Endothelial cell (in vitro differentiated cells): ENCODE results near the gene LIG3. TPM values are rescaled to one million over a fixed set of nuclear protein-coding genes. Genes with fewer than 3 reads are reported as not detected.
A peak's percentile ranks its signal among the peaks of the same experiment; 100 is the strongest.
"Not testable (repeated sequence)": the region's sequence is repeated elsewhere in the genome, so short reads cannot be mapped to it uniquely, and the experiment has no call there.

ENCODE experiments used
- DNase-seq: peaks from one replicate; pipeline ENCODE4 v3.0.0; 2021; ENCODE audit warnings: low spot score
- H3K27ac Mint-ChIP-seq: one replicate; pipeline ENCODE4 v1.8.0; 2021; ENCODE audit warnings: mixed read lengths, inconsistent platforms; ENCODE audit not compliant: unreplicated experiment
- H3K27me3 Mint-ChIP-seq: one replicate; pipeline ENCODE4 v1.8.0; 2021; ENCODE audit warnings: mild to moderate bottlenecking, moderate library complexity, mixed read lengths, inconsistent platforms; ENCODE audit not compliant: unreplicated experiment
- H3K36me3 Mint-ChIP-seq: one replicate; pipeline ENCODE4 v1.8.0; 2021; ENCODE audit warnings: mild to moderate bottlenecking, low read depth, mixed read lengths, inconsistent platforms; ENCODE audit not compliant: unreplicated experiment
- H3K4me1 Mint-ChIP-seq: one replicate; pipeline ENCODE4 v1.8.0; 2021; ENCODE audit warnings: mild to moderate bottlenecking, mixed read lengths, inconsistent platforms; ENCODE audit not compliant: unreplicated experiment
- H3K4me3 Mint-ChIP-seq: one replicate; pipeline ENCODE4 v1.8.0; 2021; ENCODE audit warnings: mild to moderate bottlenecking, mixed read lengths, inconsistent platforms; ENCODE audit not compliant: unreplicated experiment
- H3K9me3 Mint-ChIP-seq: one replicate; pipeline ENCODE4 v1.8.0; 2021; ENCODE audit warnings: mixed read lengths, inconsistent platforms; ENCODE audit not compliant: unreplicated experiment
- CTCF ChIP-seq: fragments of 200-600 bp; sonication (generic); IDR thresholded peaks from one replicate; pipeline ENCODE4 v1.5.0; 2021; ENCODE audit warnings: antibody characterized with exemption; ENCODE audit not compliant: unreplicated experiment
- total RNA-seq: library from RNA; stranded (reverse); fragmentation: NEBNext Ultra II Directional; extraction: Animal tissue kit (Norgen Biotek cat#: 25700); gene quantifications from one replicate; pipeline ENCODE4 v1.2.1, GENCODE V29; 2021; ENCODE audit not compliant: unreplicated experiment

The LIG3 gene
- total RNA-seq, 1 donor from 2014 or later: 42.1 TPM

GRCh38 chr17:34999456-34999855 is 19.1 kb downstream of the LIG3 start:
- no peak overlapping the region for H3K4me3 Mint-ChIP-seq
- TF ChIP-seq CTCF: no peak
- peaks cover 1% of the 10 kb centered on the region for H3K27me3 Mint-ChIP-seq

GRCh38 chr17:35000965-35001364 is 20.7 kb downstream of the LIG3 start:
- not testable (repeated sequence) for H3K9me3 Mint-ChIP-seq, H3K27me3 Mint-ChIP-seq, H3K4me3 Mint-ChIP-seq, H3K27ac Mint-ChIP-seq, H3K4me1 Mint-ChIP-seq, DNase-seq
- H3K36me3 Mint-ChIP-seq: peaks cover 28% of the 10 kb centered on the region

More at GRCh38 chr17:34999456-34999855, 19.1 kb downstream of the LIG3 start:
- Mint-ChIP-seq H3K36me3 (peaks cover 38% of the 10 kb centered on the region), H3K4me1 (no peaks in the 10 kb centered on the region), H3K27ac (no peak overlapping the region), H3K9me3 (no peaks in the 10 kb centered on the region)
- no peak for DNase-seq

GRCh38 chr17:35001549-35001948 is 21.2 kb downstream of the LIG3 start:
- peak overlapping the region; percentile 4 for H3K4me3 Mint-ChIP-seq
- no peaks in the 10 kb centered on the region for H3K4me1 Mint-ChIP-seq
- H3K27me3 Mint-ChIP-seq: peaks cover 1% of the 10 kb centered on the region
- no peaks in the 10 kb centered on the region for H3K9me3 Mint-ChIP-seq
- no peak for DNase-seq
- TF ChIP-seq CTCF: no peak
- no peak overlapping the region for H3K27ac Mint-ChIP-seq
- H3K36me3 Mint-ChIP-seq: peaks cover 24% of the 10 kb centered on the region

- Mint-ChIP-seq H3K4me3 (no peak overlapping the region), H3K9me3 (no peaks in the 10 kb centered on the region), H3K36me3 (peaks cover 27% of the 10 kb centered on the region), H3K4me1 (peaks cover 2% of the 10 kb centered on the region), H3K27me3 (peaks cover 1% of the 10 kb centered on the region), H3K27ac (no peak overlapping the region)
- DNase-seq: no peak
- TF ChIP-seq CTCF: no peak
Measured at GRCh38 chr17:35002876-35003551, 22.7 kb downstream of the LIG3 start.

- H3K27ac Mint-ChIP-seq: no peak overlapping the region
- peaks cover 2% of the 10 kb centered on the region for H3K4me1 Mint-ChIP-seq
- DNase-seq: no peak
- no peaks in the 10 kb centered on the region for H3K9me3 Mint-ChIP-seq
- peaks cover 27% of the 10 kb centered on the region for H3K36me3 Mint-ChIP-seq
- peaks cover 1% of the 10 kb centered on the region for H3K27me3 Mint-ChIP-seq
- no peak overlapping the region for H3K4me3 Mint-ChIP-seq
- no peak for TF ChIP-seq CTCF
Measured at GRCh38 chr17:35003778-35004177, 23.5 kb downstream of the LIG3 start.
